GM11168 (cell line): Measurements from ENCODE around the gene SYT1.

Experiments
- in situ Hi-C: fragments of 300-500 bp; cut with MboI; formaldehyde crosslinking; loops from one replicate; pipeline ENCODE4 v1.12.0; 2022; ENCODE audit warnings: low sequenced_read_pairs; ENCODE audit not compliant: unreplicated experiment

Gene SYT1

GRCh38 chr12:79266343-79267144 lies 402.0 kb downstream of the SYT1 start:
- in situ Hi-C loops: no loop called here

DNA sequence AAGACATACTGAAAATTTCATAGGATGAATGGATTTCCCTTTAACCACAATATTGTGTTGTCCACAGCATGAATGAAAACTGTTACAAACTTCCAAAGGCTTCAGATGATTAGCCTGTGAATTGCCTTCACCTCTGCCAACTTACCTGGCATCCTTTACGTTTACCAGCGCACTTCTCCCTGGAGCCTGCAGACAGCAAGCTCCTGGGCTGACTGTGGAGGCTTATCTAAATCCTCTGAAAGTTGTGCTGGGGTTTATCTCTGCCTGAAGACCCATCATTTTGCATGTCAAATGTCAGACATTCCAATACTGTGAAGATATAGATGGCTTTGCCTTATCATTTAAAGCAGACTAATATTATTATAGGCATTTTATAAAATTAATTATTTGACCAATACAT lies 403.0 kb downstream of the SYT1 start:
- in situ Hi-C loops: no loop called here

GRCh38 chr12:79274501-79275064 lies 410.0 kb downstream of the SYT1 start:
- in situ Hi-C loops: no loop called here

- in situ Hi-C loops: no loop called here
Observed at GRCh38 chr12:79275631-79276030, 411.1 kb downstream of the SYT1 start.

GRCh38 chr12:79283364-79283763 lies 418.8 kb downstream of the SYT1 start:
- in situ Hi-C loops: no loop called here

DNA sequence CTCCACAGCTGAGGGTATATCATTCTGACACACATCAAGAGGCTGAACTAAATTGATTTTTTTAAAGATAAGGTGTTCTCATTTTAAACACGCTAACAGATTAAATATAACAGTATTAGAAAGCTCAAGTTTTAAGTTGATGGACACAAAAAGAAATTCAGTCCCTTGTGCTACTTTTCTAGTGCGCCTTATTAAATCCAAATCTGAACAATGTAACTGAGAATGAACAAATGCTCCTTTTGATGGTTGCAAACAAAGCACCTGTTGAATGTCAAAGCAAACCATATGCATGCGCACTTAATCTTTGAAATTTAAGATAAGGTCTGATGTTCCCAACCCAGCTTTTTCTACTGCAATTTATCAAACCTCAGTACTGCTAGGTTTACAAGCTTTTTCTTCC lies 424.3 kb downstream of the SYT1 start:
- in situ Hi-C loops: no loop called here

DNA sequence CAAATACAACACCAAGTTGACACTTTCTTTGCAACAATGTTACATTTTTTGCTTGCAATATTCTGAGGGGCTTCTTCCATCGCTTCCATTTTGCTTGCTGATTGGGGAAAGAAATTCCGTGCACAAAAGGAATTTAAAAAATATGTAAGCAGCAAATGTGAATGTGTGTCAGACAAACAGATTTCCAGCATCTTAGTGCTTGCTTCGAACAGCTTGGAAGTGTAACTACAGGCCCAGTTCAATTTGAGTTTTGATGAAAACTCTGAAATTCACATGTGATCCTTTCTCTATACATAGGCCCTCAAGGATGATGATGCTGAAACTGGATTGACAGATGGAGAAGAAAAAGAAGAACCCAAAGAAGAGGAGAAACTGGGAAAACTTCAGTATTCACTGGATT lies 427.1 kb downstream of the SYT1 start:
- in situ Hi-C loops: no loop called here

- in situ Hi-C loops: no loop called here
Observed at GRCh38 chr12:79294590-79294989, 430.0 kb downstream of the SYT1 start.

DNA sequence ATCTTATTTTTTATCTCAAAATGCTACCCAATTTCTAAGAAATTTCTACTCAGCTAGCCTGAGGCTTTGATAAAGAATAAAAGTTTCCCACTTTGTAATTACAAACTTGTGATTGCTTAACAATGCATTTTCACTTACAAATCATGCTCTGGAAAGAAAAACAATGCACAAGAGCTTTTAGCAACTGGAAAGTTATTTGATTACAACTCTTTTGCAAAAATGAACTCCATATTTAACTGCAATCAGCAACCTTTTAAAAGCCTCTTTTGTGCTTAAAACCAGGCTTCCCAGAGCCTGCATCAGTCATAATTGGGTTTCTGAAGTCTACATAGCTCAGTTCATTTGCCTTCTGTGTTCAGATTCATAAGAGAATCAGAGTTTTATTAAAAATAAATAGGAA lies 431.0 kb downstream of the SYT1 start:
- in situ Hi-C loops: no loop called here

DNA sequence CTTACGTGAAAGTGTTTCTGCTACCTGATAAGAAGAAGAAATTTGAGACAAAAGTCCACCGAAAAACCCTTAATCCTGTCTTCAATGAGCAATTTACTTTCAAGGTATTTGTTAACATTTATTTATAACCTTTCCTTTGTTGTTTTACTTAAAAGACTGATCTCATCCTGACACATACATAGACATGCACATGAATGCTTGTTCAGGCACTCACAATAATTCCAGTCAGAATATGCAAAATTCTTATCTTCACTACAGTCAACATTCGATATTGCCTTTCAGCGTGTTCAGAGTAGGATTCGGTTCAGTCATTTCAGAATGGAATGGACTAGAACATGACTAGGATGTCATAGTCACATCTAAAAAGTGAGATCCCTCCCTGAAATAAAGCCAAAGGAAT lies 431.6 kb downstream of the SYT1 start:
- in situ Hi-C loops: no loop called here

- in situ Hi-C loops: no loop called here
Observed at GRCh38 chr12:79296871-79297270, 432.3 kb downstream of the SYT1 start.

DNA sequence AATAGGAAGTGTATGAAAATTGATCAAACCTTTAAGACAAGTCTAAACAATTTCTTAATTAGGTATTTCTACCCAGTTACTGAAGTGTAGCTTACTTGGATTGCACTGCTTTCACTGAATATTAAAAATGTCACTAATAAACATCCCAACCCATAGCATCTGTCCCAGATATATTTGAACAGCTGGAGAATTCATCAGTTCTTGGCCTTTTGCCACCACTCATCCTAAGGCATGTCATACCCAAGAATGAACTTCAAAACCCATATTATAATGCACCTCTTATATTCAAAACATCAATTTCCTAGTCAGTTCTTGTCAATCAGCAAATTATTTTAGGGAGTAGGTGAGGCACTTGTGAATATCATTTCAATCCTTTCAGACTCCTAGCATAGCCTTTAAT lies 433.9 kb downstream of the SYT1 start:
- in situ Hi-C loops: no loop called here

GRCh38 chr12:79299447-79300198 lies 435.0 kb downstream of the SYT1 start:
- in situ Hi-C loops: no loop called here

DNA sequence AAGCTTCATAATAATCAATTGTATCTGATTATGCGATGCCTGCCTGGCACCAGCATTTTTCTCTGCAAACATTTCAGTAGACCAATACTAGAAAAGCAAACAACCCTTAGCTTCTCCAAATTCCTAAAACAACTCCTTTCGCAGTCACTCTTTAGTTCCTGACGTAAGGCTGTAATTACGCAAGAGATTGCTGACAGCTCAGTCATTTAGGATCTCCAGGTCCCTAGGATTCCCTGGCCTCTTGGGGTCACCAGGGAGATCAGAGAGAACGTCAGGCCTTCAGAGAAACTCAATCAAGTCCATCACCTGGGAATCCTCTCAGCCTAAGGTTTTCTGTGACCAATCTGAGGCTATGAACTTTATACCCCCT lies 435.6 kb downstream of the SYT1 start:
- in situ Hi-C loops: no loop called here

GRCh38 chr12:79301181-79301580 lies 436.6 kb downstream of the SYT1 start:
- in situ Hi-C loops: no loop called here

DNA sequence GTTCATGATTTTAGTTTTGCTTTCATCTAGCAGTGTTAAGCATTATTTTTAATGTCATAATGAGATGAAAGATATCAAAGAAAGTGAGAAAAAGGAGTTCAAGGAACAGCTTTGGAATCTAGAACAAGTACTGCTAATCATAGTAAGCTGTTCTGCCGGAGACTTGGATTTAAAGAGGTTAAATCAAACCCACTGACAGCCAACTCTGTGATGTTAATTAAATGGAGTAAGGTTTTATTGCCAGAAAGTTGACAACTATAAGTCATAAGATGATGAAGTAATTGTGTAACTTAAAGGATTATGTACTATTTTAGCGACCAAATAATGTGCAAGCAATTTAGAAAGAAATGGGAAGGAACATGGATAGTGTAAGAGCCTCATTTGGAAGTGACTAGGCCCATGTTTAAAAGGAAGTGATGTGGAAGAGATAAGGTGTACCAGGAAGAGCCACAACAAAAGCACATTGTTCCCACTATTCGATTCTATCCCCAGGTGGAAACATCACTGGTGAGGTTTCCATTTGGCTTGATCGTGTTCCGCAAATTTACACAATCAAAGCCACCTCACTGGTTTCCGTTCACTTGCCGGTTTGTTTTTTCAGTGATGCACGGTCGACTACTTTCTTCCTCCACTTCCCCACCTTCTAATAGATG lies 437.7 kb downstream of the SYT1 start:
- in situ Hi-C loops: no loop called here

GRCh38 chr12:79307340-79307739 lies 442.8 kb downstream of the SYT1 start:
- in situ Hi-C loops: no loop called here

DNA sequence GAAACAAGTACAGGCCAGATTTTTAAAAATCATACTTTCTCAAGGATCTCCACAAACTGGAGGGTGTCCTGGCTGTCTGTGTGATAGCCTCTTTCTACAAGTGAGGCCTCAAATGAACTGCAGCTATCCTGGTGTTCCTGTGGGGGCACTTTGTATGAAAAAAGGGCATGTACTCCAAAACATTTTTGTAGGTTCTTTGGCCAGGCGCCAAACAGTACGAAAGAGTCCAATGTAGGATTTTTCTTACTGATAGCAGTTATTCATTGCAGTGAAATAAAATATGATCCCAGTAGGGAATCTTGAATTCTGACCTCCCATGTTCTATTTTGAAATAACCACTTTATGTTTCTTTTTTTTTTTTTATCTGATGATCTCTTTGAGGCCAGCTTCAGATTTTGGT lies 444.5 kb downstream of the SYT1 start:
- in situ Hi-C loops: no loop called here

GRCh38 chr12:79317179-79317847 lies 452.7 kb downstream of the SYT1 start:
- in situ Hi-C loops: no loop called here

GRCh38 chr12:79322905-79323304 lies 458.3 kb downstream of the SYT1 start:
- in situ Hi-C loops: no loop called here
